Rectal smooth muscle tissue (tissue), 1 donor: ENCODE results near the gene LIPM.

Experiments
- H3K27ac ChIP-seq: one replicate; pipeline ENCODE4 v1.7.0; 2013; ENCODE audit warnings: low read depth, low read length, inconsistent platforms
- H3K27me3 ChIP-seq: one replicate; pipeline ENCODE4 v1.7.0; 2013; ENCODE audit warnings: low read length; ENCODE audit not compliant: control insufficient read depth, insufficient read depth
- H3K36me3 ChIP-seq: one replicate; pipeline ENCODE4 v1.7.0; 2013; ENCODE audit warnings: low read length; ENCODE audit not compliant: control insufficient read depth, insufficient read depth
- H3K4me1 ChIP-seq: one replicate; pipeline ENCODE4 v1.7.0; 2013; ENCODE audit warnings: low read length; ENCODE audit not compliant: control insufficient read depth, insufficient read depth
- H3K4me3 ChIP-seq: one replicate; pipeline ENCODE4 v1.7.0; 2013; ENCODE audit warnings: low read length
- H3K9ac ChIP-seq: one replicate; pipeline ENCODE4 v1.7.0; 2013; ENCODE audit warnings: low read length

LIPM gene

GRCh38 chr10:88805924-88806323 is 3.4 kb downstream of the LIPM start:
- H3K36me3 ChIP-seq = no peaks in the 10 kb centered on the region
- H3K4me3 ChIP-seq = no peak overlapping the region
- no peak overlapping the region for H3K9ac ChIP-seq
- H3K4me1 ChIP-seq = no peaks in the 10 kb centered on the region
- H3K27ac ChIP-seq = no peak overlapping the region
- no peaks in the 10 kb centered on the region for H3K27me3 ChIP-seq

GRCh38 chr10:88809621-88810020 is 7.1 kb downstream of the LIPM start:
- Histone ChIP-seq H3K9ac (no peak overlapping the region), H3K27ac (no peak overlapping the region), H3K4me1 (no peaks in the 10 kb centered on the region), H3K36me3 (no peaks in the 10 kb centered on the region), H3K27me3 (no peaks in the 10 kb centered on the region), H3K4me3 (no peak overlapping the region)

- H3K27ac ChIP-seq = no peak overlapping the region
- H3K36me3 ChIP-seq = no peaks in the 10 kb centered on the region
- no peak overlapping the region for H3K9ac ChIP-seq
- no peaks in the 10 kb centered on the region for H3K4me1 ChIP-seq
- H3K27me3 ChIP-seq = no peaks in the 10 kb centered on the region
- H3K4me3 ChIP-seq = no peak overlapping the region
Observed at GRCh38 chr10:88810196-88810961, 7.8 kb downstream of the LIPM start.

GRCh38 chr10:88813200-88813599 is 10.7 kb downstream of the LIPM start:
- no peak overlapping the region for H3K4me3 ChIP-seq
- no peaks in the 10 kb centered on the region for H3K36me3 ChIP-seq
- H3K27ac ChIP-seq = no peak overlapping the region
- no peak overlapping the region for H3K9ac ChIP-seq
- no peaks in the 10 kb centered on the region for H3K4me1 ChIP-seq
- no peaks in the 10 kb centered on the region for H3K27me3 ChIP-seq

GRCh38 chr10:88819290-88819689 is 16.8 kb downstream of the LIPM start:
- Histone ChIP-seq H3K27me3 (no peaks in the 10 kb centered on the region), H3K4me3 (no peak overlapping the region), H3K9ac (no peak overlapping the region), H3K36me3 (no peaks in the 10 kb centered on the region), H3K27ac (no peak overlapping the region), H3K4me1 (peaks cover 3% of the 10 kb centered on the region)

- Histone ChIP-seq H3K27ac (no peak overlapping the region), H3K4me3 (no peak overlapping the region), H3K4me1 (peaks cover 3% of the 10 kb centered on the region), H3K36me3 (no peaks in the 10 kb centered on the region), H3K27me3 (no peaks in the 10 kb centered on the region), H3K9ac (no peak overlapping the region)
Observed at GRCh38 chr10:88820748-88821401, 18.3 kb downstream of the LIPM start.

GRCh38 chr10:88826388-88826787 is 23.9 kb downstream of the LIPM start:
- Histone ChIP-seq H3K27me3 (no peaks in the 10 kb centered on the region), H3K4me3 (no peak overlapping the region), H3K4me1 (no peaks in the 10 kb centered on the region), H3K36me3 (no peaks in the 10 kb centered on the region), H3K27ac (no peak overlapping the region), H3K9ac (no peak overlapping the region)

- Histone ChIP-seq H3K36me3 (no peaks in the 10 kb centered on the region), H3K4me3 (no peak overlapping the region), H3K4me1 (no peaks in the 10 kb centered on the region), H3K9ac (no peak overlapping the region), H3K27ac (no peak overlapping the region), H3K27me3 (no peaks in the 10 kb centered on the region)
Observed at GRCh38 chr10:88827671-88828070, 25.1 kb downstream of the LIPM start.

- Histone ChIP-seq H3K36me3 (no peaks in the 10 kb centered on the region), H3K4me3 (no peak overlapping the region), H3K27ac (no peak overlapping the region), H3K9ac (no peak overlapping the region), H3K4me1 (no peaks in the 10 kb centered on the region), H3K27me3 (no peaks in the 10 kb centered on the region)
Observed at GRCh38 chr10:88828310-88828709, 25.8 kb downstream of the LIPM start.

GRCh38 chr10:88830643-88831268 is 28.2 kb downstream of the LIPM start:
- no peaks in the 10 kb centered on the region for H3K27me3 ChIP-seq
- H3K9ac ChIP-seq = no peak overlapping the region
- H3K4me1 ChIP-seq = no peaks in the 10 kb centered on the region
- H3K27ac ChIP-seq = no peak overlapping the region
- no peaks in the 10 kb centered on the region for H3K36me3 ChIP-seq
- H3K4me3 ChIP-seq = no peak overlapping the region

GRCh38 chr10:88831709-88832108 is 29.2 kb downstream of the LIPM start:
- Histone ChIP-seq H3K4me3 (no peak overlapping the region), H3K27me3 (no peaks in the 10 kb centered on the region), H3K36me3 (no peaks in the 10 kb centered on the region), H3K9ac (no peak overlapping the region), H3K27ac (no peak overlapping the region), H3K4me1 (no peaks in the 10 kb centered on the region)

- no peaks in the 10 kb centered on the region for H3K36me3 ChIP-seq
Observed at GRCh38 chr10:88832376-88832775, 29.8 kb downstream of the LIPM start.

More at GRCh38 chr10:88832376-88832775, 29.8 kb downstream of the LIPM start:
- Histone ChIP-seq H3K4me1 (no peaks in the 10 kb centered on the region), H3K27me3 (no peaks in the 10 kb centered on the region), H3K9ac (no peak overlapping the region), H3K27ac (no peak overlapping the region), H3K4me3 (no peak overlapping the region)
